Activated naive CD4-positive, alpha-beta T cell treated with anti-CD3 and anti-CD28 coated beads for 36 hours (primary cell): ENCODE measurements around the gene ZNF683. TPM values are rescaled to one million over a fixed set of nuclear protein-coding genes. Genes with fewer than 3 reads are reported as not detected.
"Not testable (repeated sequence)": the region's sequence is repeated elsewhere in the genome, so short reads cannot be mapped to it uniquely, and the experiment has no call there.

Experiments
- CTCF ChIA-PET: fragments of 350-600 bp; sonication (Branson Sonifier 250); formaldehyde crosslinking; loops from one replicate; lab custom pipeline; 2021; ENCODE audit warnings: antibody characterized with exemption; lab: Charles Lee
- DNase-seq: peaks from one replicate; pipeline ENCODE4 v3.0.0-alpha.2; 2020
- H3K27ac Mint-ChIP-seq: one replicate; pipeline ENCODE4 v1.8.0; 2021; ENCODE audit warnings: mild to moderate bottlenecking, mixed read lengths
- H3K27me3 Mint-ChIP-seq: one replicate; pipeline ENCODE4 v1.8.0; 2021; ENCODE audit warnings: low read depth, mixed read lengths
- H3K36me3 Mint-ChIP-seq: one replicate; pipeline ENCODE4 v1.8.0; 2021; ENCODE audit warnings: low read depth, mixed read lengths
- H3K4me1 Mint-ChIP-seq: one replicate; pipeline ENCODE4 v1.8.0; 2021; ENCODE audit warnings: low read depth, mixed read lengths
- H3K4me3 Mint-ChIP-seq: one replicate; pipeline ENCODE4 v1.8.0; 2021; ENCODE audit warnings: mild to moderate bottlenecking, moderate library complexity, mixed read lengths
- H3K9me3 Mint-ChIP-seq: one replicate; pipeline ENCODE4 v1.8.0; 2021; ENCODE audit warnings: mixed read lengths
- intact Hi-C: fragments of 100-400 bp; cut with micrococcal nuclease; formaldehyde crosslinking; loops from one replicate; pipeline ENCODE4 v1.15.1; 2023
- total RNA-seq, 2 experiments: library from RNA; stranded (reverse); gene quantifications; one replicate each; pipeline ENCODE4 v1.2.3, GENCODE V29; 2021

The ZNF683 gene
- total RNA-seq, 2 experiments from 2014 or later, result not detected

GRCh38 chr1:26384076-26384475 lies 11.5 kb upstream of the ZNF683 start:
- intact Hi-C loops, result no loop called here
- Mint-ChIP-seq H3K27me3 (no peaks in the 10 kb centered on the region), H3K36me3 (no peaks in the 10 kb centered on the region), H3K27ac (no peak overlapping the region), H3K4me1 (peaks cover 28% of the 10 kb centered on the region), H3K9me3 (no peaks in the 10 kb centered on the region), H3K4me3 (no peak overlapping the region)
- no peak for DNase-seq
- CTCF ChIA-PET, result interaction anchor here (0.6 kb wide), 1 partner anchor 20 kb away, joined by 4 read pairs; no protein-coding TSS in a partner anchor

GRCh38 chr1:26378879-26379251 lies 6.3 kb upstream of the ZNF683 start:
- intact Hi-C loops, result no loop called here
- no peak for DNase-seq
- Mint-ChIP-seq H3K36me3 (no peaks in the 10 kb centered on the region), H3K27me3 (no peaks in the 10 kb centered on the region), H3K27ac (no peak overlapping the region), H3K9me3 (no peaks in the 10 kb centered on the region), H3K4me1 (peaks cover 48% of the 10 kb centered on the region), H3K4me3 (no peak overlapping the region)
- CTCF ChIA-PET, result interaction anchor here (1.0 to 2.4 kb wide), 9 partner anchors 15 to 234 kb away, joined by 3 to 18 read pairs (median 4); partner anchors contain the start of gene CEP85

DNA sequence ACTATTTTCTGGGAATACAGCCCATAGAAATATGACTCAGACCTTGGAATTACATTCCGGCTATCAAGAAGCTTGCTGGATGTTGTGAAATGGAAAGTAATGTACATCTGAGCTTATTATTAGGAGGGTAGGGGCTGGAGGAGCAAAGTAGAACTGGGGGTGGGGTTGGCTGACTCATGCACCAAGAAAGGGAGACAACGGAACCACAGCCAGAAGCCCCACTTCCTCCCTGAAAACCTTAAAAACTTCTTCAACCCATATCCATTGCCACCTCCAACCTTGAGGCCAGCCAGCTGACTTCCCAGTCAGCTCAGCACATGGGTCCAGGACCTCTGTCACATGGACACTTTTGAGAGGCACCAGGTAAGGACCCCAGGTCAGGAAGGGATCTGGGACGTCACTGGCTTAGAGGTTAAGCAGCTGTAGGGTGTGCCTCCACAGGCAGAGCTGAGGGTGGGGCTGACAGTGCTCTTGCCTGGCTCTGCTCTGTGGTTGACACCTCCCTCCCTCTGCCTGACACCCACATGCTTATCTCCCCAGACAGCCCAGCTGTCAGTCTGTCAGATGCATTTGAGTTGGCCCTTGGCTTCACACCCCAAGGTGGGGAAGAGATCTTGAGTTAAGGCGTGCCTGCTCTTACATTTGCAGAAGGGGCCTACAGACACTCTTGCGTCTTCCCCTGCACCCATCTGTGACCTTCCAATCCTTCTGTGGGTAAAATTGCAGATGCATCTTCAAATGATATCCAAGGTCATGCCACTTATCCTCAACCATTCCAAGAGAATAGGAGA lies 5.7 kb upstream of the ZNF683 start:
- H3K27ac Mint-ChIP-seq, result peak overlapping the region; percentile 53
- no peak overlapping the region for H3K4me3 Mint-ChIP-seq
- H3K4me1 Mint-ChIP-seq, result peaks cover 54% of the 10 kb centered on the region
- CTCF ChIA-PET, result interaction anchor here (0.7 to 2.4 kb wide), 11 partner anchors 9 to 233 kb away, joined by 3 to 18 read pairs (median 4); partner anchors contain the start of gene CEP85
- intact Hi-C loops, result no loop called here
- peak; percentile 66 for DNase-seq
- no peaks in the 10 kb centered on the region for H3K27me3 Mint-ChIP-seq
- no peaks in the 10 kb centered on the region for H3K9me3 Mint-ChIP-seq
- no peaks in the 10 kb centered on the region for H3K36me3 Mint-ChIP-seq

DNA sequence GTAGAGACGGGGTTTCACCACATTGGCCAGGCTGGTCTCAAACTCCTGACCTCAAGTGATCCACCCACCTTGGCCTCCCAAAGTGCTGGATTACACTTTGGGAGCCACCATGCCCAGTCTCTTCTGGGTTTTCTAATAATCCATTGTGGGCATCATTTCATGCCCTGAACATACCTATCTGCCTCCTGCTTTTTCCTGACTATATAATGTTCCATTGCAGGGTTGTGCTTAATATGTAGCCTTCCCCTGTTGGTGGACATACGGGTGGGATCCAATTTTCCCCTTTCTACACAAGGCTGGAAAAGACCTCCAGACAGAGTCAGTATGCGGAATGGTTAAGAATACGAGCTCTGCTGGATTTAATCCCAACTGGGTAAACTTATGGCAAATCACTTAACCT lies 3.5 kb upstream of the ZNF683 start:
- H3K36me3 Mint-ChIP-seq, result no peaks in the 10 kb centered on the region
- CTCF ChIA-PET, result interaction anchor here (0.7 to 1.8 kb wide), 4 partner anchors 15 to 320 kb away, joined by 4 to 8 read pairs (median 6); no protein-coding TSS in a partner anchor
- no peak overlapping the region for H3K4me3 Mint-ChIP-seq
- DNase-seq, result no peak
- H3K9me3 Mint-ChIP-seq, result no peaks in the 10 kb centered on the region
- H3K4me1 Mint-ChIP-seq, result peaks cover 71% of the 10 kb centered on the region
- no peaks in the 10 kb centered on the region for H3K27me3 Mint-ChIP-seq
- intact Hi-C loops, result no loop called here
- H3K27ac Mint-ChIP-seq, result no peak overlapping the region

DNA sequence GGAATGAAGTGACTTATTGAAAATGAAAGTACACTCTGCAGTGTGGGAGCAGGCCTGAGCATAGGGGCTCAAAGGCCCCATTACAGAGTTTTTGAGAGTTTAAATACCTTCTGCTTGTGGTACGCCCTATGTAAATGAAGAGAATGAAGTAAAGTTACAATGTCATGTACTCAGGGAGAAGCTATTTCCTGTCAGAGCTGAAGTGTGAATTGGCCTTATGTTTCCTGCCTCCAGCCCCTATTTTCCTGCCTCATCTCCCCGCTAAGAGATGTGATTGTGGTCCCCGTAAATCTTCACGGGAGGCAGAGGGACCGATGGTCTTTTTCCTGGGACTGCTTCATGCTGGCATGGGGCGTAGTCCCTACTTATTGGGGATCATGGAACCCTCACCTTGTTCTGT lies 2.5 kb upstream of the ZNF683 start:
- H3K9me3 Mint-ChIP-seq, result no peaks in the 10 kb centered on the region
- no peak for DNase-seq
- no peaks in the 10 kb centered on the region for H3K27me3 Mint-ChIP-seq
- H3K4me3 Mint-ChIP-seq, result no peak overlapping the region
- CTCF ChIA-PET, result interaction anchor here (0.8 to 2.6 kb wide), 5 partner anchors 11 to 99 kb away, joined by 3 to 12 read pairs (median 8); no protein-coding TSS in a partner anchor
- intact Hi-C loops, result no loop called here
- H3K36me3 Mint-ChIP-seq, result no peaks in the 10 kb centered on the region
- peaks cover 81% of the 10 kb centered on the region for H3K4me1 Mint-ChIP-seq
- H3K27ac Mint-ChIP-seq, result peak overlapping the region; percentile 67

- DNase-seq, result peak; percentile 56
- H3K36me3 Mint-ChIP-seq, H3K27me3 Mint-ChIP-seq, H3K9me3 Mint-ChIP-seq, H3K4me3 Mint-ChIP-seq, intact Hi-C loops: not testable (repeated sequence)
- CTCF ChIA-PET, result interaction anchor here (0.6 to 2.6 kb wide), 11 partner anchors 8 to 139 kb away, joined by 3 to 17 read pairs (median 4); no protein-coding TSS in a partner anchor
- H3K27ac Mint-ChIP-seq, result peak overlapping the region; percentile 46
- peaks cover 83% of the 10 kb centered on the region for H3K4me1 Mint-ChIP-seq
These were observed 1.8 kb upstream of the ZNF683 start for GRCh38 chr1:26374361-26374760.

DNA sequence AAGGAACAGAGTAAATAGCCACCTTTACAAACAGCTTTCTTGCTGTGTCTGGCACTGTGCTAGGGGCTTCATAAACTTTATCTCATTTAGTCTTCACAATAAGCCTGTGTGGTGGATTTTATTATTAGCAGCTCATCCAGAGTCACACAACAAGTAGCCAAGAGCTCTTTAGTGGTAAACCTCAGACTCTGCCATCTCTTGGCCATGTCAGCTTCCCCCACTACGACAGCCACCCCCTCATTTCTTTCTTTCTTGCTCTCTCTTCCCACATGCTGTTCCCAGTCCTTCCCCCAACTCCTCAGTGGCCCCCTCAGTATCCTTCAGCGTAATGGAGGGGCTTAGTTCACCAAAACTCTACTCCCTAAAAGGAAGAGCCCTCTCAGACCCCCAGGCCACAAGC lies 1.2 kb upstream of the ZNF683 start:
- no peak for DNase-seq
- Mint-ChIP-seq H3K27me3 (no peaks in the 10 kb centered on the region), H3K4me1 (peaks cover 79% of the 10 kb centered on the region), H3K27ac (peak overlapping the region; percentile 46), H3K36me3 (no peaks in the 10 kb centered on the region), H3K9me3 (no peaks in the 10 kb centered on the region), H3K4me3 (no peak overlapping the region)
- intact Hi-C loops, result no loop called here
- CTCF ChIA-PET, result interaction anchor here (0.6 to 2.6 kb wide), 8 partner anchors 8 to 139 kb away, joined by 3 to 17 read pairs (median 4); no protein-coding TSS in a partner anchor

DNA sequence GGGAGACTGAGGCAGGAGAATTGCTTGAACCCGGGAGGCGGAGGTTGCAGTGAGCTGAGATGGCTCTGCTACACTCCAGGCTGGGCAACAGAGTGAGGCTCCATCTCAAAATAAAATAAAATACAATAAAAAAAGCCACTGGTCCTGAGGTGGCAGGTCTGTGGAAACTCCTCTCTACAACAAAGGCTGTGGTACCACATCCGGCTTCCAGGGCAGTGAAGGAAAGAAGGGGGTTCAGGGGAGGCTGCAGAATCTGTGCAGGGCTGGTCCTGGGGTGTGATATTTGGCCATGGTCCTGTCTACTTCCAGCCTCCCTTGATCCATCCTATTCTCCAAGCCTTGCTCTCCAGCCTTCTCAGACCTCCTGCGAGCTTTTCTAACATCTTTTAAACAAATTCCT lies 731 bp upstream of the ZNF683 start:
- Mint-ChIP-seq H3K4me1 (peaks cover 77% of the 10 kb centered on the region), H3K9me3 (no peaks in the 10 kb centered on the region), H3K36me3 (no peaks in the 10 kb centered on the region), H3K4me3 (no peak overlapping the region), H3K27me3 (no peaks in the 10 kb centered on the region), H3K27ac (no peak overlapping the region)
- intact Hi-C loops, result no loop called here
- CTCF ChIA-PET, result interaction anchor here (1.0 to 2.6 kb wide), 6 partner anchors 9 to 138 kb away, joined by 3 to 17 read pairs (median 5); no protein-coding TSS in a partner anchor
- peak; percentile 48 for DNase-seq

- peaks cover 65% of the 10 kb centered on the region for H3K4me1 Mint-ChIP-seq
- no peak for DNase-seq
- no peaks in the 10 kb centered on the region for H3K9me3 Mint-ChIP-seq
- H3K4me3 Mint-ChIP-seq, result no peak overlapping the region
- H3K27ac Mint-ChIP-seq, result no peak overlapping the region
- H3K36me3 Mint-ChIP-seq, result no peaks in the 10 kb centered on the region
- intact Hi-C loops, result no loop called here
- H3K27me3 Mint-ChIP-seq, result no peaks in the 10 kb centered on the region
- CTCF ChIA-PET, result interaction anchor here (0.5 to 2.2 kb wide), 3 partner anchors 8 to 87 kb away, joined by 3 to 17 read pairs (median 3); no protein-coding TSS in a partner anchor
These were observed 511 bp downstream of the ZNF683 start for GRCh38 chr1:26372039-26372438.

- no peak for DNase-seq
- no peak overlapping the region for H3K4me3 Mint-ChIP-seq
- H3K36me3 Mint-ChIP-seq, result no peaks in the 10 kb centered on the region
- H3K4me1 Mint-ChIP-seq, result peaks cover 57% of the 10 kb centered on the region
- no peaks in the 10 kb centered on the region for H3K9me3 Mint-ChIP-seq
- CTCF ChIA-PET, result no interaction called here
- H3K27me3 Mint-ChIP-seq, result no peaks in the 10 kb centered on the region
- intact Hi-C loops, result no loop called here
- H3K27ac Mint-ChIP-seq, result no peak overlapping the region
These were observed 1.8 kb downstream of the ZNF683 start for GRCh38 chr1:26370591-26371382.

GRCh38 chr1:26368486-26368885 lies 4.1 kb downstream of the ZNF683 start:
- H3K4me3 Mint-ChIP-seq, result no peak overlapping the region
- DNase-seq, result no peak
- no peaks in the 10 kb centered on the region for H3K9me3 Mint-ChIP-seq
- no peaks in the 10 kb centered on the region for H3K36me3 Mint-ChIP-seq
- peaks cover 40% of the 10 kb centered on the region for H3K4me1 Mint-ChIP-seq
- CTCF ChIA-PET, result interaction anchor here (1.0 kb wide), 1 partner anchor 51 kb away, joined by 3 read pairs; the partner anchor contains the start of gene CD52
- intact Hi-C loops, result no loop called here
- H3K27ac Mint-ChIP-seq, result no peak overlapping the region
- no peaks in the 10 kb centered on the region for H3K27me3 Mint-ChIP-seq

DNA sequence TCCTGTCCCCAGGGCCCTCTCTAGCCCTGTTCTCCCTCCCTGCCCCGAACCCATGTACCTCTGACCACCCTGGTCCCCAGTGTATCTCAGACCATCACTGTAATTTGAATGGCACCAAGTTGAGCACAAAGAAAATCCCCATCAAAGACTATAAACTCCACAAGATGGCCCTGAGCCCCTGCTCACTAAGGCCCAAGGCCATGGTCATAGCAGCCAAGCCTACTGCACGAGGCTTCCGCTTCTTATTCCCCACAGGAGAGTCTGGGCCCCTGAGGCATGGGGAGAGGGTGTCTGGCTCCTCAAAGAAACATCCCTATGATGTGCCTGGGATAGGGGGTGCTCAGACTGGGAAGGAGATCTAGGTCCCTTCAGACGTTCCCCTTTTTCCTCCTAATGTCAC lies 4.5 kb downstream of the ZNF683 start:
- CTCF ChIA-PET, result interaction anchor here (1.0 to 1.2 kb wide), 2 partner anchors 24 to 50 kb away, joined by 3 read pairs; partner anchors contain the start of gene CD52
- no peak for DNase-seq
- no peaks in the 10 kb centered on the region for H3K27me3 Mint-ChIP-seq
- no peak overlapping the region for H3K4me3 Mint-ChIP-seq
- no peaks in the 10 kb centered on the region for H3K36me3 Mint-ChIP-seq
- no peaks in the 10 kb centered on the region for H3K9me3 Mint-ChIP-seq
- H3K27ac Mint-ChIP-seq, result no peak overlapping the region
- intact Hi-C loops, result no loop called here
- peaks cover 38% of the 10 kb centered on the region for H3K4me1 Mint-ChIP-seq
